ENCODE measurements around the gene EAF1. TPM values are rescaled to one million over a fixed set of nuclear protein-coding genes. Genes with fewer than 3 reads are reported as not detected.
"Not testable (repeated sequence)": the region's sequence is repeated elsewhere in the genome, so short reads cannot be mapped to it uniquely, and the experiment has no call there.

Gene EAF1
- total RNA-seq, 2 experiments from 2014 or later = 27.9 to 31.0 TPM

DNA sequence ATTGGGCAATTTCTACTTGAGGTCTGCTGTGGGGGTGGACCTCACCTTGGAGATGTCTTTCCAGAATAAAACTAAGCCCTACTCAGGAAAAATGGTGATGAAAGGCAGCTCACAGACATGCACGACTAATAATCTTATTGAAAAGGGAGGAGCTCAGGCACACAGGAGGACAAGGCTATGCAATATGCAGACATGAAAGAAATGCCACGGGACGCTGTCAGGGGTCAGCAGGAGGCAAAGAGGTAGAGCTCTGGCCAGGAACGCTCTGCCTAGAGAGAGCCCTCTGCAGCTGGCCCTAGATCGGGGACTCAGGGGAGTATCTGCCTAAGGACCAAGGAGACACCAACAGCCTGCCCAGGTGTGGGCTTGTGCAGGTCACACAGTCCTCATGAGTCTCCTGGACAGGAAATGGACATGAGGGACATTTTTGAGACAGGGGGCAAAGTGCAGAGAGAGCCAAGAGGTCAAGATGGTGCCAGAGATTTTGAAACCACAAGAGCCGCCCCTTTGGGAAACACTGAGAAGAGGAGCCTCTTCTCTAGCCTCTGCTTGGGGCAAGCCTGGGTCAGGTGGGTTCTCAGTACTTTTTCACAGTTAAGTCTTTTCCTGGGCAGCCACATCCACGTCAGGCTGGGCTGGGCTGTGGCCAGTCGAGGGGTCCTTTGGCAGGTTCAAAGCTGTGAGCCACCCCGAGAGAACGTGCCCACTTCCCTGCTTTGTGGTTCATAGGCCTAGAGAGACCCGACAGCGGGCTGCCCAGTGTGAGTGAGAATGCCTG, 23.2 kb downstream of the EAF1 start:
- H3K36me3 Mint-ChIP-seq = peaks cover 1% of the 10 kb centered on the region
- POLR2A ChIA-PET = no interaction called here
- H3K4me1 Mint-ChIP-seq = peaks cover 4% of the 10 kb centered on the region
- no peaks in the 10 kb centered on the region for H3K9me3 Mint-ChIP-seq
- H3K27ac Mint-ChIP-seq = no peak overlapping the region
- no peak for DNase-seq
- no peaks in the 10 kb centered on the region for H3K27me3 Mint-ChIP-seq
- no peak for ATAC-seq (ENCODE audit: low read depth)
- H3K4me3 Mint-ChIP-seq = no peak overlapping the region

DNA sequence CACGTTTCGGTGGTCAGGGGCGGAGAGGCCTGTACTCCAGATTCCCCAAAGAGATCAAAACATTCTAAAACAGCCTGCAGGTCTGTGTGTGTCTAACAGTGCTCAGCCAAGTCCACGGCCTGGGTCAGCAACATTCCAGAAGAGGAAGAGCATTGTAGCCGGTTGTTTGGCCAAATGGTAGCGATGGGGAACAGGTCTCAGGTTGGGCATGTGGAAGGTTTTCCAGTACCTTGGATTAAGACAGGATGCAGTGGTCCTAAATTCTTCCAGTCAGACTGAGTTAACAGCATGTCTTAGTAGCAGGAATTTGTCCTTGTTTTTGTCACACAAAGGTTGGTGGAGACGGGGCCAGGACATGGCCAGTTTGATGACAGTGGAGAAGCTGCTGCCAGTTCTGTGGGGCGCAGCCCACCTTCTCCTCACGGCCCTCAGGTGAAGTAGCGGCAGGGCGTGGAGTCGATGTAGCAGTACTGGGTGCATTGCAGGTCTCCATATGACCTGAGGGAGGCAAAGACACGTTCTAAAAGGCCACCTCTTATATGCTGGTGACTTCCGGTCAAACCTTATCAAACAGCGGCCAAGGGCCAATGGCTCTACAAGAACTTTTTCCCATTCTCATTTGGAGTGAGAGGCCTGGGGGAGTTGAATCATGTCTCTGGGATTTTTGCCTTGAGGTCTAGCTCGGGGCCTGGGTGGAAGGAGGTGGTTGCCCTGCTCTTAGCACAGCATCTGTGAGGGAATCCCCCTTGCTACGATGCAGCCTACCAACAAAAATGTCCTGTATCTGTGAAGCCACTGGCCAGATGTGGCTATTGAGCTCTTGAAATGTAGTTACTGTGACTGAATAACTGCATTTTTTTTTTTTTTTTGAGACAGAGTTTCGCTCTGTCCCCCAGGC, 24.1 kb downstream of the EAF1 start:
- no peaks in the 10 kb centered on the region for H3K9me3 Mint-ChIP-seq
- no peaks in the 10 kb centered on the region for H3K36me3 Mint-ChIP-seq
- peaks cover 4% of the 10 kb centered on the region for H3K4me1 Mint-ChIP-seq
- POLR2A ChIA-PET = no interaction called here
- no peak overlapping the region for H3K4me3 Mint-ChIP-seq
- ATAC-seq (ENCODE audit: low read depth) (no peak), DNase-seq (no peak)
- H3K27ac Mint-ChIP-seq = no peak overlapping the region
- no peaks in the 10 kb centered on the region for H3K27me3 Mint-ChIP-seq

DNA sequence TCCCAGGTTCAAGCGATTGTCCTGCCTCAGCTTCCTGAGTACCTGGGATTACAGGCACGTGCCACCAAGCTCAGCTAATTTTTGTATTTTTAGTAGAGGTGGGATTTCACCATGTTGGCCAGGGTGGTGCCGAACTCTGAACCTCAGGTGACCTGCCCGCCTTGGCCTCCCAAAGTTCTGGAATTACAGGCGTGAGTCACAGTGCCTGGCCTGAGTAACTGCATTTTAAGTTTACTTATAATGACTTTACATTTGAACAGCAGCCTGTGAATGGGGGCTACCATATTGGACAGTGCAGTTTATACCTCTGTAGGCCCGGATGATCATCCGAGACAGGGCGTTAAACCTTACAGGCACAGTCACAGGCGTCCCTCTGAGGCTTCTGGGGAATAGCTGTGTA, 24.8 kb downstream of the EAF1 start:
- H3K27me3 Mint-ChIP-seq = no peaks in the 10 kb centered on the region
- H3K36me3 Mint-ChIP-seq = no peaks in the 10 kb centered on the region
- no peak overlapping the region for H3K27ac Mint-ChIP-seq
- no peak overlapping the region for H3K4me3 Mint-ChIP-seq
- H3K4me1 Mint-ChIP-seq = peaks cover 4% of the 10 kb centered on the region
- no peaks in the 10 kb centered on the region for H3K9me3 Mint-ChIP-seq
- DNase-seq (no peak), ATAC-seq (ENCODE audit: low read depth) (no peak)
- POLR2A ChIA-PET = no interaction called here

DNA sequence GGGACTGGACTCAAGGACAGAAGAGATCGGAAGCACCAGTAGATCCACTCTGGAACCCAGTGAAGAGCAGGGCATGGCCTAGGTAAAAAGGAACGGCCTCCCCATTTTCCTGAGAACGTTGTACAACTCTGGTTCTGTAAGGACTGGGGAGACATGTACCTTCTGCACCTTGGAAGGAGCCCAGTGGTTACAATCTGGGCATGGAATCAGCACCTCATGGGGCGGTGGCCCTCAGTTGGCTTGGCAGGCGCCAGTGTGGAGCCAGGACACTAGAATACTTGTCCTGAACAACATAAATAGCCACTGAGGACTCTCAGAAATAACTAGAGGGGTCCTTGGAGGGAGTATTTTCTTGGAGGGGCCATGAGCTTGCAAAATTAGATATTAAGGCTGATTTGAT, 25.6 kb downstream of the EAF1 start:
- no peak for ATAC-seq (ENCODE audit: low read depth)
- no peak overlapping the region for H3K4me3 Mint-ChIP-seq
- no peaks in the 10 kb centered on the region for H3K27me3 Mint-ChIP-seq
- no peak overlapping the region for H3K27ac Mint-ChIP-seq
- H3K9me3 Mint-ChIP-seq = no peaks in the 10 kb centered on the region
- H3K4me1 Mint-ChIP-seq = peaks cover 4% of the 10 kb centered on the region
- DNase-seq = no peak
- H3K36me3 Mint-ChIP-seq = no peaks in the 10 kb centered on the region
- POLR2A ChIA-PET = no interaction called here

DNA sequence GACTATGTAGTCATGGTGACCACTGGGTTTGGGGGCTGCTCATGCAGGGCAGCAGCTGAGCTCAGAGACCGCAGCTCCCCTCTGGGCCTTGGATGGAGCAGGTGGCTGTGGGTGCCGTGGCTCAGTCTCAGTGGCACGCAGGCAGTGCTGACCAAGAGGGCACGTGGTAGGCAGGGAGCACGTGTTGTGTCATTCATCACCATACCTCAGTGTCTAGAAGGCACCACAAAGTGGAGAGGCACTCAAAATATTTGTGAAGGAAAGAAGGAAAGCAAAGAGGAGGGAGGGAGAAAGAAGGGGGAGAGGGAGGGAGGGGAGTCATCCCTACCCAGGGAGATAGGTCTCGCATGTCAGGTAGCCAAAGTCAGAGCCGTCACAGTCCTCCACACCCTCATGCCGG, 26.1 kb downstream of the EAF1 start:
- Mint-ChIP-seq H3K4me1 (peaks cover 4% of the 10 kb centered on the region), H3K27me3 (no peaks in the 10 kb centered on the region), H3K36me3 (no peaks in the 10 kb centered on the region), H3K27ac (no peak overlapping the region), H3K9me3 (no peaks in the 10 kb centered on the region), H3K4me3 (no peak overlapping the region)
- ATAC-seq (ENCODE audit: low read depth) (no peak), DNase-seq (no peak)
- POLR2A ChIA-PET = no interaction called here

DNA sequence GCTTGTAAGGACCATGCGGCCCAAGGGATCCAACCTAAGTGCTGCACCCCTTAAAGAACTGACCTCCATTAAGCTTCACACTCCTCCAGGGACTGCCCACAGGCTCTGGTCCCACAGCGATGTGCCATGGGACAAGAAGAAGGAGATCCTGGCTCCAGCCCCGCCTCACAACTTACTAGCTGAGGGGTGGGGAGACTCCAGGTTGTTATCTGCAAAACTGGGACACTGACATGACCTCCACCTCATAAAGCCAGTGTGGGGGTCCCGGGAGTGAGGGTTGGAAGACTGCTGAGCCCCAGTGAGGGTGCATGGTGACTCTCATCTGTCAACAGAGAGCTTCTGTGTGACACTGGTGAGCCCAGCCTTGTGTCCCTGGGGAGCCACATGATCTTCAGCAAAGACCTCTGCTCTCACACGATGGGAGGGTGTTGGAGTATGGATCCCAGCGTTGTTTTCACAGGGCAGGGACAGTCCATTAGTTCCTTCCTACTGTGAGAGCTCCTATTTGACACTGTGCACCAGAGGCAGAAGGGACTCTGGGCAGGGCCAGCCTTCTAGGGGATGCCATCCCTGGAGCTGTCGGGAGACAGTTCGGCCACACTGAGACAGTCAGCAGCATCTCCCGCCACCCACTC, 26.7 kb downstream of the EAF1 start:
- Mint-ChIP-seq H3K9me3 (no peaks in the 10 kb centered on the region), H3K4me3 (no peak overlapping the region), H3K27me3 (no peaks in the 10 kb centered on the region), H3K27ac (no peak overlapping the region), H3K4me1 (peaks cover 4% of the 10 kb centered on the region), H3K36me3 (no peaks in the 10 kb centered on the region)
- DNase-seq = no peak
- POLR2A ChIA-PET = interaction anchor here (0.7 kb wide), 1 partner anchor 20 kb away, joined by 4 read pairs; no protein-coding TSS in a partner anchor
- ATAC-seq (ENCODE audit: low read depth) = no peak

DNA sequence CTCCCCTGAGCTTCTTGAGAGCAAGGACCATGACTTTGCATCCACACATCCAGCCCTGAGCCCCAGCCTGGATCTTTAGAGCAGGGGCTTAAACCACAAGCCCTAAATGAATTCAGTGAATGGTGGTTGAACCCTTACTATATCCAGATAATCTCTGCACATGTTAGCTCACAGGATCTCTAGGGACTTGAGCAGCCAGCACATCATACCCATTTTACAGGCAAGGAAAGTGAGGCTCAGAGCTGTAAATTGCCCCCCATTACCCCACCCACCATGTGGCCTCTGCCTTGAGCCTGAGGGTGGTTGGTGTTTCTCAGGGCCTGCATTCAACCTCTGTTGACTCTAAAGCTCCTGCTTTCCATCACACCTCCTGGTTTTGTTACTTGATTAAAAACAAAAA, 27.6 kb downstream of the EAF1 start:
- Mint-ChIP-seq H3K27me3 (peaks cover 2% of the 10 kb centered on the region), H3K36me3 (no peaks in the 10 kb centered on the region), H3K27ac (no peak overlapping the region), H3K4me3 (no peak overlapping the region), H3K9me3 (no peaks in the 10 kb centered on the region), H3K4me1 (peaks cover 6% of the 10 kb centered on the region)
- ATAC-seq (ENCODE audit: low read depth) (no peak), DNase-seq (no peak)
- POLR2A ChIA-PET = interaction anchor here (0.7 kb wide), 1 partner anchor 21 kb away, joined by 4 read pairs; no protein-coding TSS in a partner anchor

DNA sequence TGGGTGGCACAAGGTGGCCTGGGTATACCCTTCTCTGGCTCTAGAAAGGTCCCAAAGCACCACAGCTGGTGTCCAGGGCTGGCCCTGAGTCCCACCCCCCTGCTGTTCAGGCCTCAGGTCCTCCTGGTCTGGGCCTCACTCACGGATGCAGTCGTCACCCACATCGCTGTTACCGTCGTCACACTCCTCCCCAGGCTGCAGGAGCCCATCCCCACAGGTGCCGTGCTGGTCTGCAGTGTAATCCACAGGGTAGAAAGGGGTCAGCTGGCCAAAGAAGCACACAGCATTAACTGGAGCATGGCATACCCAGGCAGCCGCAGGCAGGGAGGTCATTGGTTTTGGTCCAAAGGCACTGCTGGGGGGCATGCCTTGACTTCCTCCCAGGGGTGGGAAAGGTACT, 28.4 kb downstream of the EAF1 start:
- ATAC-seq (ENCODE audit: low read depth) = no peak
- no peak for DNase-seq
- POLR2A ChIA-PET = no interaction called here
- no peaks in the 10 kb centered on the region for H3K36me3 Mint-ChIP-seq
- H3K4me1 Mint-ChIP-seq = peaks cover 10% of the 10 kb centered on the region
- no peak overlapping the region for H3K4me3 Mint-ChIP-seq
- no peaks in the 10 kb centered on the region for H3K9me3 Mint-ChIP-seq
- H3K27me3 Mint-ChIP-seq = peaks cover 4% of the 10 kb centered on the region
- H3K27ac Mint-ChIP-seq = peak overlapping the region; percentile 27

DNA sequence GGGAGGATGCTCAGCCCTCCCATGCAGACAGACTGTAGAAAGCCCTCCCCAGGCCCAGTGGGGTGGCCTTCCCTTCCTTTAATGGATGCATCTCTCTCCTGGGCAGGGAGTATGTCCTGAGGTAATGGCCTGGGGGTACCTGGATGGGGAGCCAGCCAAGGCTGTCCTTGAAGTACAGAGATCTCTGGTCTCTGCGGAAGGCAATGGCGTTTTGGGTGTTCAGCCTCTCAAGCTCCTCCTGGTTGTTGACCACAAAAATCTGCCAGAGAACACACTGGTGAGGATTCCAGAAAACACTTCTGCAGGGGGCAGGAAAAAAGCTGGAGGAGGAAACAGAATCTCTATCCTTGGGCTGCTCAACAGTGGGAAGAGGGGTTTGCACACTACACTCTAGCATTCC, 28.9 kb downstream of the EAF1 start:
- ATAC-seq (ENCODE audit: low read depth) (no peak), DNase-seq (no peak)
- H3K27me3 Mint-ChIP-seq = peaks cover 4% of the 10 kb centered on the region
- peaks cover 15% of the 10 kb centered on the region for H3K4me1 Mint-ChIP-seq
- no peak overlapping the region for H3K4me3 Mint-ChIP-seq
- no peak overlapping the region for H3K27ac Mint-ChIP-seq
- POLR2A ChIA-PET = no interaction called here
- no peaks in the 10 kb centered on the region for H3K36me3 Mint-ChIP-seq
- no peaks in the 10 kb centered on the region for H3K9me3 Mint-ChIP-seq

DNA sequence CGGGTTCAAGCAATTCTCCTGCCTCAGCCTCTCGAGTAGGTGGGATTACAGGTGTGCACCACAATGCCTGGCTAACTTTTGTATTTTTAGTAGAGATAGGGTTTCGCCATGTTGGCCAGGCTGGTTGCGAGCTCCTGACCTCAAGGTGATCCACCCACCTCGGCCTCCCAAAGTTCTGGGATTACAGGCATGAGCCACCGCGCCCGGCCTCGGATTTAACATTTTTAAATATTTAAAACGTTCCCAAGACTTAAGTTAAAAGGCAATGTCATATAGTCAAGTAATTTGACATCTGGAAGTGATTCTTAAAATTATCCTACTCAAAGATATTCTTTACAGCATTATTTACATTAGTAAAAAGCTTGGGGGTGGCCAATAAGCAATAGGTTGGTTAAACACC, 29.5 kb downstream of the EAF1 start:
- H3K4me1 Mint-ChIP-seq = peaks cover 18% of the 10 kb centered on the region
- DNase-seq; H3K27me3 Mint-ChIP-seq; H3K9me3 Mint-ChIP-seq; H3K27ac Mint-ChIP-seq; H3K4me3 Mint-ChIP-seq; ATAC-seq (ENCODE audit: low read depth); POLR2A ChIA-PET; H3K36me3 Mint-ChIP-seq: not testable (repeated sequence)

DNA sequence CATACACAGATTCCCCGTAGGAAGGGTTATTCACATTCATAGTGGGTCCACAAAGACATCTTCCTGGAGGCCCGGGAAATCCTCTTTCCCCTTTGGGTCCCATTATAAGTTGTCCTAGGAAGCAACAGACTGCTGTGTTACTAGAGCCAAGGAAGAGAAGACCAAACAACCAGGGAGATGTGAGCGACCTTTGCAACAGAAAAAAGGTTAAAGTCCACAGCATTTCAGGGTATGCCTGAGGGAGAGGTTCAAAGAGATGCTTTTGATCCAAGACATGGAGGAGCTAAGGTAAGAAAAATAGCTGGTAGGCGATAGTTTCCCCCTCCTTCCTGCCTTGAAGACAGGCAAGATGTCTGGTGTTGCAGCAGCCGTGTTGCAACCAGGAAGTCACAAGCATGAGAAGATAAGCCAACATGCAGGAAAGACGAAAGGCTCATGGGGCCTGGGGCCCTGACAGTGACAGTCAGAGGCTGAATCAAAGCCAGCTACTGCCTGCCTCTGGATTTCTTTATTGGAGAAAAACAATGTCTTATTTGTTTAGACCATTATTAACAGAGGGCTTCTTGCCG, 30.9 kb downstream of the EAF1 start:
- no peak overlapping the region for H3K27ac Mint-ChIP-seq

DNA sequence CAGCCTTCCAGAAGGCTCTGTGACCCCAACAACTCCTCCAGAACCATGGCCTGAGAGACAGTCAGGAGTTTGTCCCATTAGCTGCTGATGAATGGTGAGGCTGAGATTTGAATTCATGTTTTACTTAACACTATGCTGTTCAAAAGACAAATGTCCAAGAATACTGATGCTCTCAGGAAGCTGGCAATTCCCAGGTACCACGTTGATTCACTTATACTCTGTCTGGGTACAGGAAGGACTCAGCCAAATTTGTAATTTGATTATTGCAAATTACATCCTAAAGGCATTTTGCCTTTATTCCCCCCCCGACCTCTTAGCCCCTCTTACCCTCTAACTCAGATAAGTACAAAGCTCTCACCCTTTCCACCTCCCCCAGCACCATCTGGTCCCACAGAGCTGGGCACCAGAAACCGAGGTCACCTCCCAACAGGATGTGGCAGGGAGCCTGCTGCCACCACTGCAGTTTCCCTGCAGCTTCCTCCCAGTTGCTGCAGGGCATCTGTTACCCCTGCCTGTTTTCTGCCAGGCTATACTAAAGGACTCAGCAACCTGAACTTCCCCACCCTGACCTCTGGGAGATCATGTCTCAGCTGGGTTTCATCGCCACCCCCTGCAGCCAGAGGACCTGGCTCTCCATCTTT, 33.6 kb downstream of the EAF1 start:
- peak overlapping the region; percentile 43 for H3K27ac Mint-ChIP-seq
- DNase-seq = peak; percentile 41
- POLR2A ChIA-PET = interaction anchor here (0.6 kb wide), 1 partner anchor 255 kb away, joined by 3 read pairs; the partner anchor contains the start of gene CAPN7

More for the DNA sequence above, 30.9 kb downstream of the EAF1 start:
- POLR2A ChIA-PET = no interaction called here
- ATAC-seq (ENCODE audit: low read depth) (no peak), DNase-seq (no peak)
- H3K4me1 Mint-ChIP-seq = peaks cover 27% of the 10 kb centered on the region
- H3K36me3 Mint-ChIP-seq = no peaks in the 10 kb centered on the region
- peaks cover 4% of the 10 kb centered on the region for H3K27me3 Mint-ChIP-seq
- H3K4me3 Mint-ChIP-seq = no peak overlapping the region
- no peaks in the 10 kb centered on the region for H3K9me3 Mint-ChIP-seq

DNA sequence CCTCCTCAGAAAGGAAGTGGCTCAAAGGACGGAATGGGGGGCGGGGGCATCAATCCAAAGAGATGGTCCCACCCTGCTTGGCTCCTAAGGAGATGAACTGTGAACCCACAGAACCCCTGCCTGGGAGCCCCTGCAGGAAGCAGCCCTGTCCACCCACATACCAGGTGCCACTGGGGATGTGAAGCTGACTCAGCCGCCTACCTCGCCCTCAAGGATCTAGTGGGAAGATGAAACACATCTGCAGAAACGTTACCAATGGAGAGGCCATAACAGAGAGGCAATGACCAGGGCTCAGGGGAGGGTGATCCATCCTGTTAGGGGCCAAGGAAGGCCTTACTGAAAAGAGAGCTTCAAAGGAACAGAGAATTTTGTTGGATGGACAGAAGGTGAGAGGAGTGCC, 35.1 kb downstream of the EAF1 start:
- POLR2A ChIA-PET = no interaction called here
- H3K4me3 Mint-ChIP-seq = no peak overlapping the region
- no peak for ATAC-seq (ENCODE audit: low read depth)

More for the DNA sequence above, 33.6 kb downstream of the EAF1 start:
- Mint-ChIP-seq H3K4me1 (peaks cover 27% of the 10 kb centered on the region), H3K4me3 (peak overlapping the region; percentile 52), H3K9me3 (no peaks in the 10 kb centered on the region), H3K27me3 (peaks cover 4% of the 10 kb centered on the region), H3K36me3 (no peaks in the 10 kb centered on the region)
- peak; percentile 77 for ATAC-seq (ENCODE audit: low read depth)

More for the DNA sequence above, 35.1 kb downstream of the EAF1 start:
- no peaks in the 10 kb centered on the region for H3K36me3 Mint-ChIP-seq
- H3K9me3 Mint-ChIP-seq = no peaks in the 10 kb centered on the region
- DNase-seq = no peak
- peaks cover 4% of the 10 kb centered on the region for H3K27me3 Mint-ChIP-seq
- H3K27ac Mint-ChIP-seq = no peak overlapping the region
- H3K4me1 Mint-ChIP-seq = peaks cover 27% of the 10 kb centered on the region
